Subcutaneous abdominal adipose tissue (tissue), 5 donors: Measurements from ENCODE around the gene PPP1R3F.

Experiments used
- H3K27ac ChIP-seq: one replicate; pipeline ENCODE4 v1.7.0; 2013; ENCODE audit warnings: low read depth, mild to moderate bottlenecking, inconsistent platforms, low read length, moderate library complexity
- H3K27me3 ChIP-seq, 5 donors: one replicate each; pipeline ENCODE4 v1.7.0; 2013; ENCODE audit warnings: low read length in 5 of 5, inconsistent platforms in 1 of 5; ENCODE audit not compliant: control insufficient read depth in 5 of 5, insufficient read depth in 4 of 5
- H3K36me3 ChIP-seq, 5 donors: one replicate each; pipeline ENCODE4 v1.7.0; 2013; ENCODE audit warnings: low read length in 5 of 5; ENCODE audit not compliant: control insufficient read depth in 5 of 5, insufficient read depth in 5 of 5
- H3K4me1 ChIP-seq, 5 donors: one replicate each; pipeline ENCODE4 v1.7.0; 2013; ENCODE audit warnings: low read length in 5 of 5, mild to moderate bottlenecking in 3 of 5, moderate library complexity in 1 of 5; ENCODE audit not compliant: control insufficient read depth in 5 of 5, insufficient read depth in 5 of 5
- H3K4me3 ChIP-seq, 5 donors: one replicate each; pipeline ENCODE4 v1.7.0; 2013; ENCODE audit warnings: low read length in 5 of 5, low read depth in 1 of 5
- H3K9ac ChIP-seq, 5 donors: one replicate each; pipeline ENCODE4 v1.7.0; 2013; ENCODE audit warnings: low read length in 5 of 5, mild to moderate bottlenecking in 4 of 5, moderate library complexity in 3 of 5
- H3K9me3 ChIP-seq, 5 donors: one replicate each; pipeline ENCODE4 v1.7.0; 2013; ENCODE audit warnings: low read length in 5 of 5; ENCODE audit not compliant: control insufficient read depth in 5 of 5
- donor health status: healthy.
- donor health status: healthy.
- donor health status: healthy.
- donor health status: healthy.
- donor health status: healthy.

PPP1R3F gene

GRCh38 chrX:49269767-49270248 is at the start of gene PPP1R3F:
Gene PPP1R3F (plus strand): TSS chrX:49269793. CDS start chrX:49269870, 77 bp downstream.
- peak within 1 kb of the TSS; percentile 54 to 82 (median 72) for H3K9ac ChIP-seq
- H3K9me3 ChIP-seq: no peaks in the 10 kb centered on the region
- no peaks in the 10 kb centered on the region for H3K36me3 ChIP-seq
- H3K27ac ChIP-seq: peak within 1 kb of the TSS; percentile 88
- H3K4me3 ChIP-seq: peak within 1 kb of the TSS; percentile 68 to 88 (median 75)
- peaks cover 0 to 11% (median 2%) of the 10 kb centered on the region in 5 donors for H3K27me3 ChIP-seq
- peaks cover 0 to 34% (median 24%) of the 10 kb centered on the region in 5 donors for H3K4me1 ChIP-seq

- no peak overlapping the region for H3K27ac ChIP-seq
- H3K36me3 ChIP-seq: no peaks in the 10 kb centered on the region
- no peaks in the 10 kb centered on the region for H3K9me3 ChIP-seq
- H3K4me3 ChIP-seq: no peak overlapping the region
- no peaks in the 10 kb centered on the region for H3K4me1 ChIP-seq
- H3K9ac ChIP-seq: no peak overlapping the region
- peaks cover 0 to 28% (median 16%) of the 10 kb centered on the region in 5 donors for H3K27me3 ChIP-seq
Observed at GRCh38 chrX:49220100-49220499, 49.5 kb upstream of the PPP1R3F start.

- Histone ChIP-seq H3K4me3 (no peak overlapping the region), H3K9ac (no peak overlapping the region), H3K9me3 (peaks cover 0 to 3% (median 0%) of the 10 kb centered on the region in 5 donors), H3K27me3 (peaks cover 0 to 31% (median 20%) of the 10 kb centered on the region in 5 donors), H3K36me3 (no peaks in the 10 kb centered on the region), H3K4me1 (no peaks in the 10 kb centered on the region), H3K27ac (no peak overlapping the region)
Observed at GRCh38 chrX:49221868-49222267, 47.7 kb upstream of the PPP1R3F start.

- H3K36me3 ChIP-seq: no peaks in the 10 kb centered on the region
- peaks cover 0 to 13% (median 4%) of the 10 kb centered on the region in 5 donors for H3K9me3 ChIP-seq
- H3K27ac ChIP-seq: no peak overlapping the region
- H3K27me3 ChIP-seq: peaks cover 0 to 27% (median 21%) of the 10 kb centered on the region in 5 donors
- no peak overlapping the region for H3K9ac ChIP-seq
- peaks cover 0 to 9% (median 4%) of the 10 kb centered on the region in 5 donors for H3K4me1 ChIP-seq
- H3K4me3 ChIP-seq: no peak overlapping the region
Observed at GRCh38 chrX:49225858-49226257, 43.7 kb upstream of the PPP1R3F start.

- H3K36me3 ChIP-seq: no peaks in the 10 kb centered on the region
- H3K27me3 ChIP-seq: peaks cover 0 to 27% (median 21%) of the 10 kb centered on the region in 5 donors
- no peak overlapping the region for H3K27ac ChIP-seq
- peaks cover 0 to 13% (median 4%) of the 10 kb centered on the region in 5 donors for H3K9me3 ChIP-seq
- peaks cover 0 to 13% (median 4%) of the 10 kb centered on the region in 5 donors for H3K4me1 ChIP-seq
- no peak overlapping the region for H3K4me3 ChIP-seq
- H3K9ac ChIP-seq: no peak overlapping the region
Observed at GRCh38 chrX:49226946-49227345, 42.6 kb upstream of the PPP1R3F start.

GRCh38 chrX:49227726-49228125 is 41.9 kb upstream of the PPP1R3F start:
- Histone ChIP-seq H3K9ac (no peak overlapping the region), H3K4me3 (no peak overlapping the region), H3K27ac (no peak overlapping the region), H3K4me1 (peaks cover 0 to 13% (median 4%) of the 10 kb centered on the region in 5 donors), H3K27me3 (peaks cover 0 to 24% (median 15%) of the 10 kb centered on the region in 5 donors), H3K36me3 (no peaks in the 10 kb centered on the region), H3K9me3 (peaks cover 0 to 13% (median 4%) of the 10 kb centered on the region in 5 donors)

- H3K36me3 ChIP-seq: no peaks in the 10 kb centered on the region
- no peak overlapping the region for H3K4me3 ChIP-seq
- no peak overlapping the region for H3K27ac ChIP-seq
- peaks cover 0 to 13% (median 4%) of the 10 kb centered on the region in 5 donors for H3K9me3 ChIP-seq
- no peak overlapping the region for H3K9ac ChIP-seq
- peaks cover 0 to 13% (median 4%) of the 10 kb centered on the region in 5 donors for H3K4me1 ChIP-seq
- peaks cover 0 to 24% (median 11%) of the 10 kb centered on the region in 5 donors for H3K27me3 ChIP-seq
Observed at GRCh38 chrX:49228185-49228584, 41.4 kb upstream of the PPP1R3F start.

GRCh38 chrX:49230500-49231232 is 38.9 kb upstream of the PPP1R3F start:
- Histone ChIP-seq H3K27me3 (peaks cover 0 to 13% (median 7%) of the 10 kb centered on the region in 5 donors), H3K9me3 (peaks cover 0 to 13% (median 4%) of the 10 kb centered on the region in 5 donors), H3K4me3 (peak overlapping the region; percentile 22 to 55 (median 48)), H3K27ac (no peak overlapping the region), H3K9ac (peak overlapping the region in 3 of 5 donors; percentile 47 to 59 (median 52)), H3K4me1 (peaks cover 0 to 13% (median 4%) of the 10 kb centered on the region in 5 donors), H3K36me3 (no peaks in the 10 kb centered on the region)

- Histone ChIP-seq H3K4me1 (peaks cover 0 to 18% (median 6%) of the 10 kb centered on the region in 5 donors), H3K9ac (no peak overlapping the region), H3K27me3 (peaks cover 0 to 13% (median 0%) of the 10 kb centered on the region in 5 donors), H3K9me3 (peaks cover 0 to 13% (median 4%) of the 10 kb centered on the region in 5 donors), H3K4me3 (peak overlapping the region in 1 of 5 donors; percentile 55), H3K27ac (no peak overlapping the region), H3K36me3 (no peaks in the 10 kb centered on the region)
Observed at GRCh38 chrX:49231333-49232000, 38.1 kb upstream of the PPP1R3F start.
